Stomach (tissue), 9 donors: ENCODE results near the gene AEBP2. TPM values are rescaled to one million over a fixed set of nuclear protein-coding genes. Genes with fewer than 3 reads are reported as not detected.

Experiments
- DNase-seq, 2 donors: peaks; one replicate each; pipeline versions ENCODE4 v3.0.0 to v3.0.0-alpha.2; 2013 to 2019
- H3K27ac ChIP-seq, 5 donors: fragments of 200-600 bp in 4 of 5; sonication (generic) in 4 of 5; one replicate each; pipeline ENCODE4 v1.5.1; 2013 to 2019; ENCODE audit warnings: mild to moderate bottlenecking in 1 of 5, moderate library complexity in 1 of 5
- H3K27me3 ChIP-seq, 3 donors: fragments of 200-600 bp; sonication (generic); one replicate each; pipeline ENCODE4 v1.5.1; 2017 to 2019; ENCODE audit warnings: mixed run types in 1 of 3
- H3K36me3 ChIP-seq, 4 donors: fragments of 200-600 bp; sonication (generic); 1 replicate in 3 of 4; 2 replicates in 1 of 4; pipeline ENCODE4 v1.5.1; 2016 to 2019
- H3K4me1 ChIP-seq, 4 donors: fragments of 200-600 bp; sonication (generic); one replicate each; pipeline ENCODE4 v1.5.1; 2016 to 2019
- H3K4me3 ChIP-seq, 4 donors: fragments of 200-600 bp; sonication (generic) in 3 of 4; one replicate each; pipeline ENCODE4 v1.5.1; 2016 to 2019; ENCODE audit warnings: mild to moderate bottlenecking in 1 of 4
- H3K9me3 ChIP-seq, 4 donors: fragments of 200-600 bp; sonication (generic); one replicate each; pipeline ENCODE4 v1.5.1; 2016 to 2019
- EP300 ChIP-seq: sonication (generic); formaldehyde crosslinking; IDR thresholded peaks from one replicate; pipeline ENCODE4 v1.6.1; 2017; ENCODE audit warnings: antibody characterized with exemption
- POLR2A ChIP-seq, 4 donors: fragments of 450-650 bp; IDR thresholded peaks; one replicate each; pipeline ENCODE4 v1.6.1; 2016; ENCODE audit warnings: antibody characterized with exemption in 4 of 4, control low read depth in 2 of 4, mild to moderate bottlenecking in 1 of 4, moderate library complexity in 1 of 4
- POLR2AphosphoS5 ChIP-seq, 3 donors: sonication (generic); formaldehyde crosslinking; IDR thresholded peaks; one replicate each; pipeline ENCODE4 v1.6.1; 2016; ENCODE audit warnings: antibody characterized with exemption in 3 of 3
- WGBS, 5 donors: extraction: QIAGEN DNeasy Blood & Tissue Kit in 3 of 5; methylation state at CpG; one replicate each; pipeline versions ENCODE4 v1.1.5 to v1.1.7; 2013 to 2018; 5-methylcytosine and 5-hydroxymethylcytosine counted together
- intact Hi-C: fragments of 100-400 bp; cut with DNase I; formaldehyde crosslinking; loops from one replicate; pipeline ENCODE4 v1.15.1; 2023; ENCODE audit warnings: low total_unique reads
- polyA plus RNA-seq, 3 donors: library from polyadenylated mRNA; stranded (reverse); fragments of 200-250 nt; gene quantifications; one replicate each; pipeline ENCODE4 v1.2.3, GENCODE V29; 2013
- total RNA-seq, 5 donors: library from RNA; depleted of rRNA; stranded (reverse); fragments of >200 nt; gene quantifications; one replicate each; pipeline versions ENCODE4 v1.1.0 to v1.2.3, GENCODE V29; 2014 to 2016
- TF ChIP-seq, protein P1 (sequence below), 7 experiments: fragments of 450-650 bp in 4 of 7; fragments of 200-600 bp in 3 of 7; sonication (generic) in 3 of 7; IDR thresholded peaks; one replicate each; pipeline ENCODE4 v1.5.1; 2016 to 2019; ENCODE audit warnings: antibody characterized with exemption in 7 of 7, control low read depth in 2 of 7, mild to moderate bottlenecking in 1 of 7
- donor health status: healthy with polysubstance abuse.
- donor health status: Bipolar disorder and iron deficiency.
- donor health status: healthy.

The AEBP2 gene
- total and polyA plus RNA-seq, 8 donors: 8.6 to 51.8 (median 24.3) TPM

DNA sequence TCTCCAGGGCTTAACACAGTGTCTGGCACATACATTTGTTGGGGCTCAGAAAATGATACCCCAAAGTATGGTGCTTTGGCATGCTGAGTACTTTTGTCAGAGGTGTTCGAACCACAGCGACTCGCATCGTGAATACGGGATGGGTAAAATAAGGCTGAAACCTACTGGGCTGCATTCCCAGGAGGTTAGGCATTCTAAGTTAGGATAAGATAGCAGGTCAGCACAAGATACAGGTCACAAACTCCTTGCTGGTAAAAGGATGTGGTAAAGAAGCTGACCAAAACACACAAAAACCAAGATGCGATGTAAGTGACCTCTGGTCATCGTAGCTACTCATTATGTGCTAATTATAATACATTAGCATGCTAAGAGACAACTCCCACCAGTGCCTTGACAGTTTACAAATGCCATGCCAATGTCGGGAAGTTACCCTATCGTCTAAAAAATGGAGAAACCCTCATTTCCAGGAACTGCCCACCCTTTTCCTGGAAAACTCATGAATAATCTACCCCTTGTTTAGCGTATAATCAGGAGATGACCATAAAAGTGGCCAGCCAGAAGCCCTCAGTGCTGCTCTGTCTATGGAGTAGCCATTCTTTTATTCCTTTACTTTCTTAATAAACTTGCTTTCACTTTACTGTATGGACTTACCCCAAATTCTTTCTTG lies 3.3 kb upstream of the AEBP2 start:
- peaks cover 0 to 6% (median under 1%) of the 10 kb centered on the region in 4 donors for H3K4me1 ChIP-seq
- intact Hi-C loops: no loop called here
- H3K9me3 ChIP-seq: no peaks in the 10 kb centered on the region
- 82 to 91% (median 88%) methylated on average over 10 of the region's 10 CpGs for WGBS, 5 donors
- no peak overlapping the region for H3K4me3 ChIP-seq
- H3K27ac ChIP-seq: no peak overlapping the region
- no peaks in the 10 kb centered on the region for H3K36me3 ChIP-seq
- H3K27me3 ChIP-seq: no peaks in the 10 kb centered on the region
- TF ChIP-seq POLR2A (IDR thresholded peaks at IDR 0.05): no peak
- DNase-seq: no peak

DNA sequence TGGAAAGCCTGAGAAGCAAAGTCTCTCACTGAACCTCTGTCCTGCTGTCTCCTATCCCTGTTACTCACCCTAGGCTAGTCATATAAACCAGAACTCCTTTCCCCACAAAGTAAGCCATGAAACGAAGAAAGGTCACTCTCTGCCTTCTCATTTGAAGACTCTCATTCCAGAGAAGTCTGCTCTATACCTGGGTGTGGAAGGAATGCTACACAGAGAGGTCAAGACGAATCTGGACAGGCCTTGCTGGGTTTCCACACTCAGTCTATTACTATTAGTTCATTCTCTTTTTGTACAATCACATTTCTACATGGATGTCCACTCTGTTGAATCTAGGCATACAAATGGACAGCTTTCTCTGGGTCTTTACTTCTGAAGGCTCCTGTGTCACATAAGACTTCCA lies 2.4 kb upstream of the AEBP2 start:
- Histone ChIP-seq H3K27ac (no peak overlapping the region), H3K9me3 (no peaks in the 10 kb centered on the region), H3K4me1 (peaks cover 5 to 16% (median 9%) of the 10 kb centered on the region in 4 donors), H3K4me3 (no peak overlapping the region), H3K36me3 (no peaks in the 10 kb centered on the region), H3K27me3 (no peaks in the 10 kb centered on the region)
- TF ChIP-seq, protein P1, sequence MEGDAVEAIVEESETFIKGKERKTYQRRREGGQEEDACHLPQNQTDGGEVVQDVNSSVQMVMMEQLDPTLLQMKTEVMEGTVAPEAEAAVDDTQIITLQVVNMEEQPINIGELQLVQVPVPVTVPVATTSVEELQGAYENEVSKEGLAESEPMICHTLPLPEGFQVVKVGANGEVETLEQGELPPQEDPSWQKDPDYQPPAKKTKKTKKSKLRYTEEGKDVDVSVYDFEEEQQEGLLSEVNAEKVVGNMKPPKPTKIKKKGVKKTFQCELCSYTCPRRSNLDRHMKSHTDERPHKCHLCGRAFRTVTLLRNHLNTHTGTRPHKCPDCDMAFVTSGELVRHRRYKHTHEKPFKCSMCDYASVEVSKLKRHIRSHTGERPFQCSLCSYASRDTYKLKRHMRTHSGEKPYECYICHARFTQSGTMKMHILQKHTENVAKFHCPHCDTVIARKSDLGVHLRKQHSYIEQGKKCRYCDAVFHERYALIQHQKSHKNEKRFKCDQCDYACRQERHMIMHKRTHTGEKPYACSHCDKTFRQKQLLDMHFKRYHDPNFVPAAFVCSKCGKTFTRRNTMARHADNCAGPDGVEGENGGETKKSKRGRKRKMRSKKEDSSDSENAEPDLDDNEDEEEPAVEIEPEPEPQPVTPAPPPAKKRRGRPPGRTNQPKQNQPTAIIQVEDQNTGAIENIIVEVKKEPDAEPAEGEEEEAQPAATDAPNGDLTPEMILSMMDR (IDR thresholded peaks at IDR 0.05): no peak
- TF ChIP-seq POLR2A (IDR thresholded peaks at IDR 0.05): no peak
- no peak for TF ChIP-seq EP300
- no peak for TF ChIP-seq POLR2AphosphoS5 (IDR thresholded peaks at IDR 0.05)
- no peak for DNase-seq
- intact Hi-C loops: no loop called here
- WGBS, 5 donors: 41 to 76% (median 44%) methylated on average over 1 to 2 of the region's 2 CpGs

DNA sequence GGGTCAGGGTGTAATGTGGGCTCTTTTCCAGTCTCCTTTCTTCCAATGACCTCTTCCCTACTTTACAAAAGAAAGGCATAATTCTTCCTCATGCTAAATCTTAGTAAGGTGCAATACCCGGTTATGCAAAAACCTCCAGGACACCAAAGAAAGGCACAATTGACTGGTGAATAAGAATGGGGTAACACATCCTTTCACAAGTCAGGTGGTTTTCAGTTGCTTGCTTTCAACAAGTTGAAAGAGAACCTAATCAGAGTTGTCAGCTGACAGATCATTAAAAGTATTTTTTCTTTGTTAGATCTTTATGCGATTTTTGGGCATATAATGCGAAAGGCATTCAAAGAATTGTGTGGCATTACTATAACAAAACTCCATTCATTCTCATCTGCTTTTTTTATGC lies 1.3 kb upstream of the AEBP2 start:
- H3K36me3 ChIP-seq: peaks cover 0 to 1% (median 0%) of the 10 kb centered on the region in 4 donors
- intact Hi-C loops: no loop called here
- H3K27ac ChIP-seq: peak overlapping the region in 1 of 5 donors; percentile 11
- no peaks in the 10 kb centered on the region for H3K9me3 ChIP-seq
- H3K4me1 ChIP-seq: peaks cover 8 to 26% (median 18%) of the 10 kb centered on the region in 4 donors
- WGBS, 5 donors: 68 to 82% (median 73%) methylated on average over 3 of the region's 3 CpGs
- TF ChIP-seq EP300: no peak
- TF ChIP-seq POLR2AphosphoS5 (IDR thresholded peaks at IDR 0.05): no peak
- TF ChIP-seq, protein P1 (IDR thresholded peaks at IDR 0.05): no peak
- TF ChIP-seq POLR2A (IDR thresholded peaks at IDR 0.05): no peak
- no peak overlapping the region for H3K4me3 ChIP-seq
- H3K27me3 ChIP-seq: no peaks in the 10 kb centered on the region
- DNase-seq: no peak

DNA sequence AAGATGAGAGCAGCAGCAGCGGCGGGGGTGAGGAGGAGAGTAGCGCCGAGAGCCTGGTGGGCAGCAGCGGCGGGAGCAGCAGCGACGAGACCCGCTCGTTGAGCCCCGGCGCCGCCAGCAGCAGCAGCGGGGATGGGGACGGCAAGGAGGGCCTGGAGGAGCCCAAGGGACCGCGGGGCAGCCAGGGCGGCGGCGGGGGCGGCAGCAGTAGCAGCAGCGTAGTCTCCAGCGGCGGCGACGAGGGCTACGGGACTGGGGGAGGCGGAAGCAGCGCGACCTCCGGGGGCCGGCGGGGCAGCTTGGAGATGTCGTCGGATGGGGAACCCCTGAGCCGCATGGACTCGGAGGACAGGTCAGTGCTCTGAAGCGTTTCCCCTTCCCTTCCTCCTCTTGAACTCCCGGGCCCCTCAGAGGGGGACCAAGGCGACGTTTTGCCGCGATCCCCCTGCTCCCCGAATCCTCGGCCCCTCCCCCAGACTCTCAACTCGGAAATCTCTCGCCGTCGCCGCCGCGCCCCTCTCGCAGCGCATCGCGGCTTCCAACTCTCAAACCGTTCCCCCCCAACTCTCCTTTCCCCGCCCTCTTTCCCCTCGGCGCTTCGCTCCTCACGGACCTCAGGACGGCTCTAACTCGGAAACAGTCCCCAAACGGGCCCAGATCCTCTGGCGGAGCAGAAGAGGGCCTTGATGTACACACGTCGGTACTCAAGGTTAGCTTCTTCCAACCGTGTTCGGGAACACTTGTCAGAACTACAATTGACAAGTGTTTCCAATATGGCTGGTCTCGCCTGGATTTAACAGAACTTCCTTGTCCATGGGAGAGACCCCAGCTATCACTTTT lies 947 bp downstream of the AEBP2 start:
- Histone ChIP-seq H3K4me3 (peak overlapping the region; percentile 90 to 99 (median 98)), H3K9me3 (no peaks in the 10 kb centered on the region), H3K36me3 (peaks cover 0 to 6% (median 5%) of the 10 kb centered on the region in 4 donors), H3K27me3 (no peaks in the 10 kb centered on the region), H3K27ac (peak overlapping the region; percentile 89 to 96 (median 93)), H3K4me1 (peaks cover 8 to 46% (median 33%) of the 10 kb centered on the region in 4 donors)
- TF ChIP-seq POLR2AphosphoS5 (IDR thresholded peaks at IDR 0.05): peak in 1 of 3 donors; percentile 6
- TF ChIP-seq, protein P1 (IDR thresholded peaks at IDR 0.05): no peak
- DNase-seq: peak; percentile 34 to 91
- intact Hi-C loops: no loop called here
- WGBS, 5 donors: 0 to 1% (median 0%) methylated on average over 47 to 71 of the region's 71 CpGs
